GM04504 (cell line): ENCODE data around the gene KLF16.

ENCODE experiments used
- DNase-seq: peaks from one replicate; pipeline ENCODE4 v3.0.0-alpha.2; 2012; ENCODE audit warnings: low read depth

Gene KLF16

DNA sequence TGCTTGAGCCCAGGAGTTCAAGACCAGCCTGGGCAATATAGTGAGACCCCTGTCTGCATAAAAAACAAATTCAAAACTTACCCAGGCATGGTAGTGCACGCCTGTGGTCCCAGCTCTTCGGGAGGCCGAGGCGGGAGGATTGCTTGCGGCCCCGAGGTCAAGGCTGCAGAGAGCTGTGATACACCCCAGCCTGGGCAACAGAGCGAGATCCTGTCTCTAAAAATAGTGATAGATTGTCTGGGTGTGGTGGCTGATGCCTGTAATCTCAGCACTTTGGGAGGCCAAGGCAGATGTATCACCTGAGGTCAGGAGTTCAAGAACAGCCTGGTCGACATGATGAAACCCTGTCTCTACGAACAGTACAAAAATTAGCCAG, 4.0 kb upstream of the KLF16 start:
- DNase-seq = no peak

DNA sequence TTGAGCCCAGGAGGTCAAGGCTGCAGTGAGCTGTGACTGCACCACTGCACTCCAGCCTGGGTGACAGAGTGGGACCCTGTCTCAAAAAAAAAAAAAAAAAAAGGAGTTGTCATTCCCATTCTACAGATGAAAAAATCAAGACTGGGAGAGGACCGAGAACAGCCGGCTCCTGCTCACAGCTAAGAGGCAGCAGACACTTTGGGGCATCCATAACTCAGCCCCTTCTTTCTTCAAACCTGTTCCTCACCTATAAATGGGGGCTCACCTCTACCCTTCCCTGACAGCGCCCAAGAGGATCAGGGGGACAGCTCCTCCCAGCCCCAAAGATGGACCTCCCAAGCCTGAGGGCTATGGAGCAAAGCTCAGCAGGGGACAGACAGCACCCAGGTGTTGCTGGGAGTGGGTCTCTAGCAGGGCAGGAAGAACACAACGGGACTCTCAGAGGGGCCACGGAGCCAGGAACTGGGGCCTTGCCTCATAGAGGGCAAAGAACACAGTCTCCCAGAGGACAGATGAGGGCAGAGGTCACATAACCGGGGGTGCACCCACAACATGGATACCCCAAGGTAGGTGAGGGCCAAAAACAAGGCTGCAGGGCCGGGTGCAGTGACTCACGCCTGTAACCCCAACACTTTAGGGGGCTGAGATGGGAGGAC, 3.4 kb upstream of the KLF16 start:
- no peak for DNase-seq

DNA sequence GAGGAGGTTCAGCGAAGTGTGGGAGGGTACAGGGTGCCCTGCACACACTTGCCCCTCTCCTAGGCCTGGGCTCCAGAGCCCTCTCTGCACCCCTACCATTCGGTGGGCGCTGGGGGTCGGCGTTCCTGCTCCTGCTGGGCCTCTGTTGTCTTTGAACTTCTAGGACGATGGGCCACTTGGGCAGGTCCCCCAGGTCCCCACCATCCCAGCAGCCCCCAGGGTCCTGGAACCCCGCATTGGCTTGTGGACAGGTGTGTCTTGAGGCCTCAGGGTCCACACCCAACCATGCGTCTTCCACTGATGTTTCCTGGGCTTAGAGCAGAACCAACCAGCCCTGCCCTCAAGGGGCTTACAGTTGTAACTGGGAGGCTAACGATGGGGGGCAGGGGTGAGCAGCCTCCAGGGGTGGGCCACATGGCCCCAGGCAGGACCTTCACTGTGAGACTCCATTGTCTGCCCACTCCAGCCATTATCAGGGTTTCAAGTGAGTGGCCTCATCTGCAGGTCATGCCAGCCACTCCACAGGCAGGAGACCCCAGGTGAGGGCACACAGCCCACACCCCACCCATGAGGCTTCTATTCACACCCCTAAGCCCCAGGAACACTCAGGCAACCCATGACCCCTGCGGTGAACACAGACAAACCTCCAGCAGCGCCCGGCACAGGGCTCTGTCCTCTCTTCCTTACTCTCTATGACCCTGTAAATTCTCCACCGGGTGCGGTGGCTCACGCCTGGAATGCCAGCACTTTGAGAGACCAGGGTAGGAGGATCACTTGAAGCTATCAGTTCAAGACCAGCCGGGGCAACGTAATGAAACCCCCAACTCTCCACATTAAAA, 2.0 kb upstream of the KLF16 start:
- no peak for DNase-seq

GRCh38 chr19:1864480-1865171, 1.2 kb upstream of the KLF16 start:
- DNase-seq = no peak

DNA sequence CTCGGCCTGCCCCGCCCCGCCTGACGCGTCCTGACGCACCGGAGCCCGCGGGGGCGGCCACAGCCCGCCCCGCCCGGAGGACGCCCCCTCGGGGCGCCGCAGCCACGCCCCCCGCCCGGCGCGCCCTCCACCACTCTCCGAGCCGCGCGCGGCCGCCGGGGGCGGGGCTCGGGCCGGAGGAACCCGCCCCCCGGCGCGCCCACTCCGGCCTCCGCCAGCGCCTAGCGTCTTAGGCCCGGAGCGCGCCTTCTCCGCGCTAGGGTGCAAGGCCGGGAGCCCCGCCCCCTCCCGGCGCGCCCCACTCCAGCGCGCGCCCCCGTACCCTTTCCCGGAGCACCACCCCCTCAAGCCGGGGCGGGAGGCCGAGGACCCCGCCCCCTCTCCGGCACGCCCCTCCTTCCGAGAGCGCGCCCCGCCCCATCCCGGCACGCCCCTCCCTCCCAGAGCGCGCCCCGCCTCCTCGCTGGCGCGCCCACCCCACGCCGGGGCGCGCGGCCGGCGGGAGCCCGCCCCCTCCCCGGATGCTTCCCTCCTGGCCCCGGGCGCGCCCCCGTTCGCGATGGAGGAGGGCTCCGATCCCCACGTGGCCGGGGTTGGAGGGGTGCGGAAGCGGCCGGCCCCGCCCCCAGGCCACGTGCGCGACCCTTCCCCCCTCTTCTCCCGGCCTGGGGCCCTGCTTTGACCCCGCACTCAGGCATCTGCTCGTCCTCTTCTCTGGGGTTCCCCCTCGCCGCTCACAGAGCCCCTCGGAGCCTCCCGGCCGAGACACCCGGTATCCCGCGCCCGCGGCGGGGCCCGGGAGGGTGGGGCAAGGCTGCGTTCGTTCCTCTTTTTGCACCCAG, 480 bp upstream of the KLF16 start:
- DNase-seq = peak; percentile 88

DNA sequence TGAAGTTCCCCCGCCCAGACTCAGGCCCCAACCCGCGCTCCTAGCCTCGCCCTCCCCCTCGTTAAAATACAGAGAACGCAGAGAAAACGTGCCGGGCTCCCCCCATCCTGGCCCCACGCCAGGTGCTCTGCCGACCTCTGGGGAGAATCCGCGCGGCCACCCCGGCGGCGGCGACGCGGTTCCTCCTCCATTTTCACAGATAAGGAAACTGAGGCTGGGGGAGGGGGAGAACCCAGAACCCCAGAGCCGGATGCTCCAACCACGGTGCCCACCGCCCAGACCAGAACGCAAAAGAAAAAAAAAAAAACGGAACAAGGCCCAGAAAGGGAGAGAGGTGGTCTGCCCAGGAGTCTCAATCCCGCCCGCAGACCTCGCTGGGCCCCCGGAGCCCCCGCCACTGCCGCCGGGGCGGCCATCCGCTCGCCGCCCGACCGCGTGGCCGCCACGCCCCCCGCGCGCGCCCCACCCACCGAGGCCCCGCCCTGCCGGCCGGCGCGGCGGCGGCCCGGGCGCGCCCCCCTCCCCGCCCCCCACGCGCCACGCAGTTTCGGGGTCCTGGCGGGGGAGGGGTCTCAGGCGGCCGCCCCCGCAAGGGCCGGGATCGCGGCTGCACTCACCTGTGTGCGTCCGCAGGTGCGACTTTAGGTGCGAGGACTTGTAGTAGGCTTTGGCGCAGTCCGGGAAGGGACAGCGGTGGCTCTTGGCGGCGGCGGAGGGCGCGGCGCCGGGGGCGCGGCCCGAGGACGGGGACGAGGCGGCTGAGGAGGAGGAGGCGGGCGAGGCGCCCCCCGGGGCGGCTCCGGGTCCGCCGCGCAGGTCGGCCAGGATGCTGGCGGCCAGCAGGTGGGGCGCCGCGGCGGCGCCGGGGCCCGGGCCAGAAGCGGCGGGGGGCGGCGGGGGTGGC, 703 bp downstream of the KLF16 start:
- DNase-seq = no peak

DNA sequence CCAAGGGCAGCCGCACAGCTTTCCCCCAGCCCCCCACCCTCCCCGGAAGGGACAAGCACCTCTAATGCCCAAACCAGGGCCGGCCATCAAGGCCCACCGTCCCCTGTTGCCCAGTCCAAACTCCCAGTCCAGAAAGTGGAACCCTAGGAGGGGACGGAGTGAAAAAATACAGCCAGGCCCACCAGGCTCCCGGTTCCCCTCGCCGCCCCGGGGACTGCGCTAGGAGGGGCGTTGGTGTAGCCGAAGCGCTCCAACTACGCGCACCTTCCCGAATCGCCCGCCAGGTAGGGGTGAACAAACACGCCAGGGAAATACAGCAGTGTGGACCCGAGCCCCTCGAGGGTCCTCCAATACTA, 1.3 kb downstream of the KLF16 start:
- DNase-seq = no peak

GRCh38 chr19:1861599-1862031, 1.8 kb downstream of the KLF16 start:
- DNase-seq = no peak

DNA sequence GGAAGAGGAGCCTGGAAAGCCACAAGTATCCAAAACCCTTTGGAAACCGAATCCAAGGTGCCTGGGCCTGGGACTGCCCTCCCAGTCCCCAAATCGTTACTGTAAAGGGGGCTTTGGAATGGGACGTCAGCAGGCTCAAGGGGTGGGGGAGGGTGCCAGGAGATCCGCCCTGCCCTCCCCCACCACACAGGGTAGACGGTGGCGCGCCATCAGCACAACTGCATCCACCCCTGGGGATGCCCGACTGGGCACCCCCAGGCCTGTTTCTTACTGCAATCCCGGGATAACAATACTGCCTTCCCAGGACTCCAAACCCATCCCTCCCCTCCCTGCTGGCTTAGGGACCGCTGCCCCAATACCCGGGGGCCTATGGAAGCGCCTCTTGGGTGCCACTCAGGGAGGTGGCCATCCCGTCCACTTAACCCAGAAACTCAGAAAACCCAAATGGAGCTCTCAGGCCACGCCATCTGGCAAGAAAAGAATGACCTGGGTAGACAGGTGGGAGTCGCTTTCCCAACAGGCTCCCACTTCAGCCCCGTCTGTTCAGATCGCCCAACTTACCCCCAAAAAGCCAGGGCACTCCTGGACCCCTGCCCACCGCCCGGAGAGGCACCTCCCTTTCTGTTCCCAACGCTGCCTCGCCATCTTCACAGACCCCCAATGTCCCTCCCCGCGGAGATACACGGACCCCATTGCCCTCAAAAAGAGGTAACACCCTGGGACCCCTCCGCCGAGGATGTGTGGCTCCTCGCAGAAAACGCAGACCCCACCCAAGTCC, 2.4 kb downstream of the KLF16 start:
- DNase-seq = no peak

DNA sequence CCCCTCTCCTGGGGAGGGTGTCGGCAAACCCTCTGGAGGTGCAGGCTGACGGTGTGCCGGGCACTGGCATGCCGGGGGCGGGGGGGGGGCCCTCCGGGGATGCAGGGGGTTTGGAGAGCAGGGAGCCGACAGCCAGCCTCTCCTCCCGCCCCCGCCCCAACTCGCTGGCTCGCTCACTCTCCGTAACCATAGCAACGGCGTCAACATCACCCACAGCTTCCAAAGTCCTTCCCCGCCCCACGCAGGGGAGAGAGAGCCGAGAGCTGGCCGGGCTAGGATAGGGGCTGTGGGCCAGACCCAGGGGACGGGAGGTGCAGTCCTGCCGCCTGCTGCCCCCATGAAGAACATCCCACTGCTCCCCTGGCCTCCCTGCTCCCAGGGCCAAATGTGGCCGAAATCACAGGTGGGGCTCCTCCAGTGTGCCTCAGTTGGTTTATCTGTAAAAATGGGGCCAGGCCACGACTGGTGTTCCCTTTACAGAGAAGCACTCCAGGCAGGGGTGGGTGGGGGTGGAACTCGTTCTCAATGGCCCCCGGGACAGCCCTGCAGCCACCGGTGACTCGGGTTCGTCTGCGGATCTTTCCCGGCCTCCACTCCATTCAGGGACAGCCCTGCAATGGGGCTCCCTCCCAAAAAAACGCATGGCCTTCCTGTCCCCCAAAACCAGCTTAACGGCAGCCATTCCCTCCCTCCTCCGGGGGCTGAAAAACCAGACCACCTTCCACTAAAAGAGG, 3.2 kb downstream of the KLF16 start:
- peak; percentile 44 for DNase-seq

- no peak for DNase-seq
Measured at GRCh38 chr19:1859331-1859781, 4.0 kb downstream of the KLF16 start.

GRCh38 chr19:1858412-1859081, 4.8 kb downstream of the KLF16 start:
- no peak for DNase-seq

DNA sequence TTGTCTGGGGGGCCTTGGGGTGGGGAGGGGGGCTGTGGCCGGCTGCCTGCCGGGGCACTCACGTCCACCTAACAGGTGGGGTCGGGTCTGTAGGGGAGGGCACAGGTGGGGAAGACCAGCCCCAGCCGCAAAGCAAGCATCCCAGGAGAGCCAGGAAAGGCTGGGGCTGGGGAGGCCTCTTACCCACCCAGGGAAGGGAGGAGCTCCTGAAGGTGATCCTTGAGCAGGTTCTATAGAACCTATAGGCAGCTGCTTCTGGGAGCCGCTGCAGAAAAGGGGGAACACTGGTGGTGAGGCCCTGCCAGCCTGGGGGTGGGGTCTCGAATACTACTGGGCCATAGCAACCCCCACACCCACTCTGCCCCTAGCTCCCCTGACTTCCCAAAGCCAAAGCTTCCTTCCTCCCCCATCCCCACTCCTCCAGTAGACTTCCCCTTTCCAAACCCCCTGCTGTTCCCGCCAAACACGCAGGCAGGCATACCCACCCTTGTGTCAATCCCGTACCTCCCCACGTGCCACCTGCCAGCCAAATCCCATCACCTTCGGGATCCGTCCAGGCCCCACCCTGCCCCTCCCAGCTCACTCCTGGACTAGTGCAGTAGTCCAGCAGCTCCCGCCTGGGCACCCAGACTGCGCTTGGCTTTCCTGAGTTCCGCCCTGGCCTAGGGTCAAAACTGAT, 5.6 kb downstream of the KLF16 start:
- no peak for DNase-seq

GRCh38 chr19:1856698-1857603, 6.4 kb downstream of the KLF16 start:
- peak; percentile 47 for DNase-seq

GRCh38 chr19:1856345-1856697, 7.1 kb downstream of the KLF16 start:
- no peak for DNase-seq

DNA sequence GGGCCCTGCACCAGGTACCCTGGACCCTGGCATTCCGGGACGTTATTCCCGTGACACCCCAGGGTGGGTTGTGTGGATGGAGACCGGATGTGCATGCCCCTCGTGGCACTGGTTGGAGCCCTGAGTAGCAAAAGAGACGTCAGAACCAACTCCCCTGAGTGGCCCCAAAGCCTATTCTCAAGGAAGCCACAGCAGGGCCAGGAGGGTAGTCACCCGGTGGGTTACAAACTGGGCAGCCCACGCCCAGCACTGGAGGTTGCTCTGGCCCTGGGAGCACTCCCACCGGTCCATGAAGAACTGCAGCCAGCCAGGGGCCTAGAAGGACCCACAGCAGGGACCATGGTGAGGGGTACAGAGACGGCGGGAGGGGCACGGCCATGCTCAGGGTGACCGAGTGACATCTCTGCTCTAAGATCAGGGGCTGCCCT, 7.5 kb downstream of the KLF16 start:
- no peak for DNase-seq
